Activated naive CD4-positive, alpha-beta T cell treated with anti-CD3 and anti-CD28 coated beads, Interleukin-2, amount 50 U/mL, for 24 hours (primary cell): Measurements from ENCODE around the gene CNIH2.
"Not testable (repeated sequence)": the region's sequence is repeated elsewhere in the genome, so short reads cannot be mapped to it uniquely, and the experiment has no call there.

Source experiments
- H3K27ac Mint-ChIP-seq: one replicate; pipeline ENCODE4 v1.8.0; 2021; ENCODE audit warnings: mild to moderate bottlenecking, mixed read lengths
- H3K27me3 Mint-ChIP-seq: one replicate; pipeline ENCODE4 v1.8.0; 2021; ENCODE audit warnings: mixed read lengths
- H3K36me3 Mint-ChIP-seq: one replicate; pipeline ENCODE4 v1.8.0; 2021; ENCODE audit warnings: mixed read lengths
- H3K4me1 Mint-ChIP-seq: one replicate; pipeline ENCODE4 v1.8.0; 2021; ENCODE audit warnings: mixed read lengths
- H3K4me3 Mint-ChIP-seq: one replicate; pipeline ENCODE4 v1.8.0; 2021; ENCODE audit warnings: mild to moderate bottlenecking, mixed read lengths
- H3K9me3 Mint-ChIP-seq: one replicate; pipeline ENCODE4 v1.8.0; 2021; ENCODE audit warnings: mixed read lengths

Gene CNIH2

DNA sequence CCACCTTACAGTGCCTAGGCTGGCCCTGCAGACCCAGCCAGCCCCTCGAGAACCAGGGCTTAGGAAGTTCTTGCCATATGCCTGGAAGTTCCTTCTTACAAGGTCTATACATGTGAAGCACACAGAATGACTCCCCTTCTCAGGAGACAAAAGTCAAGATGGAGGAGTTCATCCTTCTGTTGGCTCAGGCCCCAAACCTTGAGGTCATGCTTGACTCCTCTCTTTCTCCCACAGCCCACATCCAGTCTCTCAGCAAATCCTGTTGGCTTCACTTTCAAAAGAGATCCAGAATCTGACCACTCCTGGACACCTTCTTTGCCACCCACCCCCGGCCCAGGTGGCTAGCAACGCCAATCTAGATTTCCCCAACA is 40.6 kb downstream of the CNIH2 start:
- Mint-ChIP-seq H3K27ac (peak overlapping the region; percentile 81), H3K9me3 (no peaks in the 10 kb centered on the region), H3K4me3 (peak overlapping the region; percentile 44), H3K36me3 (no peaks in the 10 kb centered on the region), H3K4me1 (peaks cover 78% of the 10 kb centered on the region), H3K27me3 (no peaks in the 10 kb centered on the region)

DNA sequence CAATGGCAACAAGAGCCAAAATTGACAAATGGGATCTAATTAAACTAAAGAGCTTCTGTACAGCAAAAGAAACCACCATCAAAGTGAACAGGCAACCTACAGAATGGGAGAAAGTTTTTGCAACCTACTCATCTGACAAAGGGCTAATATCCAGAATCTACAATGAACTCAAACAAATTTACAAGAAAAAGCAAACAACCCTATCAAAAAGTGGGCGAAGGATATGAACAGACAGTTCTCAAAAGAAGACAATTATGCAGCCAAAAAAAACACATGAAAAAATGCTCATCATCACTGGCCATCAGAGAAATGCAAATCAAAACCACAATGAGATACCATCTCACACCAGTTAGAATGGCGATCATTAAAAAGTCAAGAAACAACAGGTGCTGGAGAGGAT is 42.3 kb downstream of the CNIH2 start:
- Mint-ChIP-seq H3K4me1 (peaks cover 72% of the 10 kb centered on the region), H3K27ac (peak overlapping the region; percentile 86)
- H3K27me3 Mint-ChIP-seq, H3K9me3 Mint-ChIP-seq, H3K36me3 Mint-ChIP-seq, H3K4me3 Mint-ChIP-seq: not testable (repeated sequence)

- not testable (repeated sequence) for H3K27ac Mint-ChIP-seq, H3K36me3 Mint-ChIP-seq, H3K27me3 Mint-ChIP-seq, H3K9me3 Mint-ChIP-seq, H3K4me3 Mint-ChIP-seq
- peaks cover 71% of the 10 kb centered on the region for H3K4me1 Mint-ChIP-seq
Observed at GRCh38 chr11:66320748-66321147, 42.8 kb downstream of the CNIH2 start.

DNA sequence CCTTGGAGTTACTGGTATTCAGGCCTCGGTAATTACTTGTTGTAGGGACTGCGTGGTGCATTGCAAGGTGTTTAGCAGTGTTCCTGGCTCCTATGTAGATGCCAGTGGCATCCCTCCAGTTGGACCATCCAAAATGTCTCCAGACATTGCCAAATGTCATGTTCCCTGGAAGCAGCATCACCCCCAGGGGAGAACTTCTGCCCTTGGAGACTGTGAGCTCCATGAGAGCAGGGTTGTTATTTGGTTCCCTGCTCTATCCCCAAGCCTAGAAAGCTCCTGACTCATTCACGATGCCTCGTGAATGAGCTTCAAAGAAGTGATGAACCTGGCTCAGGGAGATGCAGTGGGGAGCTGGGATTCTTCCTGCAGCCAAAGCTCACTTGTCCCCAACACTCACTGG is 43.6 kb downstream of the CNIH2 start:
- H3K4me3 Mint-ChIP-seq, result no peak overlapping the region
- no peak overlapping the region for H3K27ac Mint-ChIP-seq
- no peaks in the 10 kb centered on the region for H3K9me3 Mint-ChIP-seq
- no peaks in the 10 kb centered on the region for H3K27me3 Mint-ChIP-seq
- H3K4me1 Mint-ChIP-seq, result peaks cover 71% of the 10 kb centered on the region
- no peaks in the 10 kb centered on the region for H3K36me3 Mint-ChIP-seq

DNA sequence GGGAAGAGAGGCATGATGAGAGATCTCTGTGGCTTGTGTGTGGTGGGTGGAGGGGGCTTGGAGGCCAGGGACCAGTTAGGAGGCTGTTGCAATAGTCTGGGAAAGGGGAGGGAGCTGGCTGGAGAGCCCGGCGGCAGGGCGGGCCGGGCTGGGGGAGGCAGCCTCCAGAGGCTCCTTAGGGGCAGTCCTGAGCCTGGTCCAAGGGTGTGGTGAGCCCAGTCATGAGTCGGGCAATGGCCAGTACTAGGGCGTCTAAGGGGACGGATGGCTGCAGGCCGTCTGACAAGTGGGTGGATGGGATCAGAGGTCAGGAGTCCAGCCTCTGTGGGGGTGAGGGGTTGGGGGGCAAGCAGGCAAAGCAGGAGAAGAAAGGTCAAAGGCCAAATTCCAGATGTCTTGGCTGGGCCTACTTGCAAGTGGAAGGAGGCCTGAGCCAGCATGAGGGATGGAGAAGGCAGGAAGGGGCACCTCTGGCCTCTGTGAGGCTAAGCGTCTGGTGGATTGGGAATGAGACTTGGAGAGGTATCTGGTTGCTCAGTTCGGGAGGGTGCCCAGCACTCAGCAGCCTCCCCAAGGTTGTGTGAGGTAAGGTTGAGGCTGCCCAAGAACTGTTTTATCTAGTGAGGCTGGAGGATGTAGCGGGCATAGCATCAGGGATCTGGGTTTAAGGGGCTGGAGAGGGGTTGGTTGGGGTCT is 44.9 kb downstream of the CNIH2 start:
- Mint-ChIP-seq H3K9me3 (no peaks in the 10 kb centered on the region), H3K27me3 (no peaks in the 10 kb centered on the region), H3K36me3 (no peaks in the 10 kb centered on the region), H3K4me3 (no peak overlapping the region), H3K4me1 (peaks cover 74% of the 10 kb centered on the region), H3K27ac (peak overlapping the region; percentile 81)

GRCh38 chr11:66323684-66324083 is 45.7 kb downstream of the CNIH2 start:
- no peaks in the 10 kb centered on the region for H3K27me3 Mint-ChIP-seq
- H3K4me1 Mint-ChIP-seq, result peaks cover 74% of the 10 kb centered on the region
- no peak overlapping the region for H3K4me3 Mint-ChIP-seq
- H3K27ac Mint-ChIP-seq, result peak overlapping the region; percentile 1
- H3K36me3 Mint-ChIP-seq, result no peaks in the 10 kb centered on the region
- no peaks in the 10 kb centered on the region for H3K9me3 Mint-ChIP-seq

- no peaks in the 10 kb centered on the region for H3K36me3 Mint-ChIP-seq
- H3K27ac Mint-ChIP-seq, result no peak overlapping the region
Observed at GRCh38 chr11:66324664-66325063, 46.7 kb downstream of the CNIH2 start.

GRCh38 chr11:66325263-66325671 is 47.3 kb downstream of the CNIH2 start:
- Mint-ChIP-seq H3K9me3 (no peaks in the 10 kb centered on the region), H3K27ac (no peak overlapping the region), H3K36me3 (no peaks in the 10 kb centered on the region), H3K4me3 (no peak overlapping the region), H3K4me1 (peaks cover 60% of the 10 kb centered on the region), H3K27me3 (no peaks in the 10 kb centered on the region)

More at GRCh38 chr11:66324664-66325063, 46.7 kb downstream of the CNIH2 start:
- H3K27me3 Mint-ChIP-seq, result no peaks in the 10 kb centered on the region
- no peak overlapping the region for H3K4me3 Mint-ChIP-seq
- H3K9me3 Mint-ChIP-seq, result no peaks in the 10 kb centered on the region
- peaks cover 66% of the 10 kb centered on the region for H3K4me1 Mint-ChIP-seq

DNA sequence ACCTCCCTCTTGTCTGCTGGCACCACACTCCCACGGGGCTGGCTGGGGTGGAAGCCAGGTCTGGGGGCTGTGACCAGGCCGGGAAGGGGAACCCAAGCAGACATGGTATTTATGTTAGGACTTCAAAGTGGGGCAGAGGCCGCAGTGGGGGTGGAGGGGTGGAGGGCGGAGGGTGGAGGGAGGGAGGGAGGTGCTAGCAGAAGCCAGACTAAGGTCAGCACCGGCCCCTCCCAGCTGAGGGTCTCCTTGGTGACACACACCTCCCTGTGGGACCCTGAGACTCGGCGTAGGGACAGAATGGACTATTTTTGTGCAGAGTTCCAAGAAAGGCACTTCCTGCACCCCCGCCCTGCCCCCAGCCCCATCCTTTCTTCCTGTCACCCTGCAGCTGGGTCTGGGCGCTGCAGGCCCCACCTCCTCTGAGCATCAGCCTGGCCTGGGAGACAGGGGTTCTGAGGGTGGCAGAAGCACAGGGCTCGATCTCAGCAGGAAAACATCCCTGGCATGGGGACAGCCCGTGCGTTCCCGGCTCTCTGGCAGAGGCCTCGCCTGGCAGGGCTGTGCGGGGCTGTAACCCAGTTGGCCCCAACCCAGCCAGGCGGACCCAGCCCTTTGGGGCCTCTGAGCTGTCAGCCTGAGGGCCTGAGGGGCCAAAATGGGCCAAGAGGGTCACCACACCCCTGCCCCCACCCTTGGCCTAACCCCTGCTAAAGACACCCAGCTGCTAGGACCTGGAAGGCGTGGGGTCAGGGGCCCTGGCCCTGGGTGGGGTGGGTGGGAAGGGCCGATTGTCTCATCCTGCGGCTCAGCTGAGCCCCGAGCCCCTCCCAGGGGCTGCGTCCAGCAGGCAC is 48.5 kb downstream of the CNIH2 start:
- peak overlapping the region; percentile 74 for H3K27ac Mint-ChIP-seq
- H3K4me1 Mint-ChIP-seq, result peaks cover 58% of the 10 kb centered on the region
- H3K36me3 Mint-ChIP-seq, result no peaks in the 10 kb centered on the region
- no peaks in the 10 kb centered on the region for H3K27me3 Mint-ChIP-seq
- no peak overlapping the region for H3K4me3 Mint-ChIP-seq
- H3K9me3 Mint-ChIP-seq, result no peaks in the 10 kb centered on the region

- Mint-ChIP-seq H3K9me3 (no peaks in the 10 kb centered on the region), H3K36me3 (no peaks in the 10 kb centered on the region), H3K4me3 (peak overlapping the region; percentile 2), H3K4me1 (peaks cover 50% of the 10 kb centered on the region), H3K27ac (peak overlapping the region; percentile 61), H3K27me3 (no peaks in the 10 kb centered on the region)
Observed at GRCh38 chr11:66327171-66328030, 49.4 kb downstream of the CNIH2 start.

GRCh38 chr11:66328031-66328301 is 50.0 kb downstream of the CNIH2 start:
- Mint-ChIP-seq H3K36me3 (no peaks in the 10 kb centered on the region), H3K9me3 (no peaks in the 10 kb centered on the region), H3K4me3 (no peak overlapping the region), H3K27me3 (no peaks in the 10 kb centered on the region), H3K4me1 (peaks cover 45% of the 10 kb centered on the region), H3K27ac (peak overlapping the region; percentile 30)

DNA sequence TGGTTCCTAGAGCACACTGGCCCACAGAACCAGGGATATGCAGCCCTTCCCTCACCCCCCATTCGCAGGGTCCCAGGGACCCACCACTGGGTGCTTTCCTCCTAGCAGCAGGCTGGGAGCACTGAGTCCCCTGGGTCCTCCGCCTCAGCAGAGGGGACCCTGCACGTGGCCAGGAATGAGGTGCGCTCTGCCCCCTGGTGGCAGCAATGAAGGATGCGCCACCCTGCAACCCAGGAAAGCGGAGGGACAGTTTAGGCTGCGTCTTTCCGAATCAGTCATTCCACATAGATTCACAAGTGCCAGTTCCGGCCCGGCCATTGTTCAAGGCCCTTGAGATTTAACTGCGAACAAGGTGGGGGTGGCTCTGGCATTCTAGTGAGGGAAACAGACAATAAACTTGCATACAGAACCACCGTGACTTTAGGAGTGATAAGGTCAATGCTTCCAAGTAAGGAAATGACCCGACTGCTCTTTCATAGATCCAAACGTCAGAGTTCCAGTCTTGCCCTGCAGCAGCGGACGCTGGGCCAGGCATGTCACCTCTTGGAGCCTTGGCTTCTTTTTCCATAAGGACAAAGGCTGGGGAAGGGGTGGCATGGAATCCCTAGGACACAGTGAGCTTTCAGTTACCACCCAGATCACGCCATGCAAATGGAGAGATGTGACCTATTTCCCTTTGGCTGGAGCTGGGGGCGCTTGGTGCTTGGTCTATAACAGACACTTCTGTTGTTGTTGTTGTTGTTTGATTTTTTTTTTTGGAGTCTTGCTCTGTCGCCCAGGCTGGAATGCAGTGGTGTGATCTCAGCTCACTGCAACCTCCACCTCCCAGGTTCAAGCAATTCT is 50.5 kb downstream of the CNIH2 start:
- no peaks in the 10 kb centered on the region for H3K36me3 Mint-ChIP-seq
- H3K27ac Mint-ChIP-seq, result peak overlapping the region; percentile 76
- H3K9me3 Mint-ChIP-seq, result no peaks in the 10 kb centered on the region
- peak overlapping the region; percentile 56 for H3K4me3 Mint-ChIP-seq
- peaks cover 39% of the 10 kb centered on the region for H3K4me1 Mint-ChIP-seq
- H3K27me3 Mint-ChIP-seq, result no peaks in the 10 kb centered on the region

- H3K4me1 Mint-ChIP-seq, result peaks cover 34% of the 10 kb centered on the region
- no peaks in the 10 kb centered on the region for H3K36me3 Mint-ChIP-seq
- H3K9me3 Mint-ChIP-seq, result no peaks in the 10 kb centered on the region
- no peaks in the 10 kb centered on the region for H3K27me3 Mint-ChIP-seq
- no peak overlapping the region for H3K4me3 Mint-ChIP-seq
- peak overlapping the region; percentile 76 for H3K27ac Mint-ChIP-seq
Observed at GRCh38 chr11:66329165-66329673, 51.2 kb downstream of the CNIH2 start.

DNA sequence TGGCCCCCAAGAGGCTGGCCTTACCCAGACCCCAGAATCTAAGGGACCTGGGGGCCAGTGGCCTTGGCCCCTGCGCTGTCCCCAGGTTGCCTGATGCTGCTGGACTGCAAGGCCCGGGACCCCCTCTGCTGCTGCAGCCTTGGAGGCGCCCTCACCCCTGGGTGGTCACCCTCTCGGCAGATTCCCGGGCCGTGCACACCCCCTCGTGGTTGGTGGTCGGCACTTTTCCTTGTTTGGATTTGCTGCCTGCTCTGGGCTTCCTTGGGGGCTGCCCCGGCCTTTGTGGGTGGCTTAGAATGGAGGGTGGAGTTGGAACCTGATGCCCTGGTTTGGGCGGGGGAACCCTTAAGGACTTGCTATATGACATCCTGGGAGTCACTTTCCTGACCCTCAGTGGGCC is 53.0 kb downstream of the CNIH2 start:
- no peaks in the 10 kb centered on the region for H3K9me3 Mint-ChIP-seq
- no peaks in the 10 kb centered on the region for H3K27me3 Mint-ChIP-seq
- no peaks in the 10 kb centered on the region for H3K36me3 Mint-ChIP-seq
- H3K4me1 Mint-ChIP-seq, result peaks cover 30% of the 10 kb centered on the region
- H3K27ac Mint-ChIP-seq, result no peak overlapping the region
- no peak overlapping the region for H3K4me3 Mint-ChIP-seq
